ENCODE measurements around the gene SPATA31C1.
"Not testable (repeated sequence)": the region's sequence is repeated elsewhere in the genome, so short reads cannot be mapped to it uniquely, and the experiment has no call there.

- TF ChIP-seq CTCF (IDR thresholded peaks at IDR 0.05 in 2 of 3, conservative IDR thresholded peaks at IDR 0.05 in 1 of 3; ENCODE audit: borderline replicate concordance in 1 of 3, insufficient read depth in 1 of 3, low read depth in 2 of 3, low read length in 2 of 3); CEBPB (IDR thresholded peaks at IDR 0.05; ENCODE audit: low read depth); EZH2 (IDR thresholded peaks at IDR 0.05); EZH2phosphoT487 (IDR thresholded peaks at IDR 0.05; ENCODE audit: borderline replicate concordance); RAD21 (IDR thresholded peaks at IDR 0.05; ENCODE audit: low read depth); YY1 (IDR thresholded peaks at IDR 0.05; ENCODE audit: extremely low read depth, insufficient replicate concordance, low read depth, low read length); SP1 (IDR thresholded peaks at IDR 0.05; ENCODE audit: low read depth): not testable (repeated sequence)
These were observed 19.6 kb downstream of the SPATA31C1 start for GRCh38 chr9:87937352-87937751.

Data from HCT116 (cell line).